HG02571 (cell line): ENCODE data around the gene CCDC170.

Experiments used
- ATAC-seq: cut with Tn5 transposase; IDR thresholded peaks from one replicate; pipeline ENCODE4 v1.9.1; 2021; ENCODE audit warnings: mild to moderate bottlenecking, moderate library complexity; ENCODE audit not compliant: unreplicated experiment

CCDC170 gene

GRCh38 chr6:151616600-151616999, 122.8 kb downstream of the CCDC170 start:
- no peak for ATAC-seq

- ATAC-seq = no peak
Observed at GRCh38 chr6:151617539-151617938, 123.7 kb downstream of the CCDC170 start.

GRCh38 chr6:151618717-151619116, 124.9 kb downstream of the CCDC170 start:
- no peak for ATAC-seq

DNA sequence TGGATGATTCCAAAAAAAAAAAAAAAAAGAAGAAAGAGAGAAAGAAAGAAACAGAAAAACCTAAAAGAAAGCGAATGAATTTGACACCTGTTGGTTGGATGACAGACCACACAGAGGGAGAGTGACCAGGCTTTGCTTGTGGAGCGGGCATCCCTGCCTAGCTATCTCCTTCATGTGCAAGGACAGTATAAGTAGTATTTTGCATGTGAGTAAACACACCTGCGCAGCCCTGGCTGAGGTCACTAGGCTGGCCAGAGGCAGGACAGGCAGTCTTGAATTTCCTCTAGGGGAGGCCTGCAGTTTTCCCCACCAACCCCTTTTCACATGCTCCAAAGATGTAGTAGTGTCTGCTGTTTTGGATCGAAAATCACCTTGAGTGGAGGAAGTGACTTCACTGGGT, 126.4 kb downstream of the CCDC170 start:
- ATAC-seq = no peak

- no peak for ATAC-seq
Observed at GRCh38 chr6:151624071-151624470, 130.3 kb downstream of the CCDC170 start.

- no peak for ATAC-seq
Observed at GRCh38 chr6:151624481-151624880, 130.7 kb downstream of the CCDC170 start.

DNA sequence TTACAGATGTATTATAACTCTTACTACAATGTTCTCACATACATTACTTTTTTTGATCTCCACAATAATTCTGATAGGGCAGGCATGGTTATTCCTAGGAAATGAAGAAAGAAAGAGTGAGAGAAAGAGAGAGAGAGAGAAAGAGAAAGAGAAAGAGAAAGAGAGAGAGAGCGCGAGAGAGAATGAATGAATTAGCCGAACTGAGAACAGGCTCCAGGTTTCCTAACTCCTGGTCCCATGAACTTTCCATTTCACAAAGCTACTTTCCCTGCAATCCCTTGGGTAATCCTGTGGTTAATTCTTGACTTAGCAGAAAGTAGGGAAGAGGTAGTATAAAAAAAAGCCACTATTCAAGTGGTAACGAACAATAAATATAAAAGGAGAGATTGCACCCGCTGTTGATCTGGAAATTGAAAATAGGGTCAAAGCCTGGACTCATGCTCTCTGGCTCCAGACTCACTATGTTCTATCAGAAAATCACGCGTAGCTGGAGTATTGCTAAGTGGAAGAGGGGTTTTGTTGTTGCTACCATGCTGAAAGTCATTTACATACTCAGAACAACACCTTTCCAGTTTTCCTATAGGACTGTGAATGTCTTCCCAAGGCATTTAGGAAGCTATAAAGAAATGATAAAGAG, 131.2 kb downstream of the CCDC170 start:
- no peak for ATAC-seq

- no peak for ATAC-seq
Observed at GRCh38 chr6:151627689-151628444, 134.1 kb downstream of the CCDC170 start.

DNA sequence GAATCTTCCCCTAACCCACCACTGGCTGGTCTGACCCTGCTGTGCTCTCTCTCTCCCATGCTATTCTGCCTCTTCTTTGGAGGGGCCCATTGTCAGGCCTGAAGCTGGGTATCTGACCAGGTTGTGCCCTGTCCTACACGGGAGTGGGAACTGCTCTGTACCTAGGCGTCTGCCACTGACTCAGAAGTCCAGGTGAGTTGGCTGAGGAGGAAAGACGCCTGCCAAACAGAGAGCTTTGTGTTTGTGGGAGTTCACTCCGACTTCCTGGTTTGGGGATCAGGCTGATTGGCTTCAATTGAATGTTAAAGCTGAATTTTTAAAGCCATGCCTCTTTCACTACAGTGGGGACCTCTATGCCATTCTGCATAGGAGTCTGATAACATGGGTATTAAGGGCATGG, 136.0 kb downstream of the CCDC170 start:
- ATAC-seq = no peak

GRCh38 chr6:151630387-151630786, 136.6 kb downstream of the CCDC170 start:
- no peak for ATAC-seq

DNA sequence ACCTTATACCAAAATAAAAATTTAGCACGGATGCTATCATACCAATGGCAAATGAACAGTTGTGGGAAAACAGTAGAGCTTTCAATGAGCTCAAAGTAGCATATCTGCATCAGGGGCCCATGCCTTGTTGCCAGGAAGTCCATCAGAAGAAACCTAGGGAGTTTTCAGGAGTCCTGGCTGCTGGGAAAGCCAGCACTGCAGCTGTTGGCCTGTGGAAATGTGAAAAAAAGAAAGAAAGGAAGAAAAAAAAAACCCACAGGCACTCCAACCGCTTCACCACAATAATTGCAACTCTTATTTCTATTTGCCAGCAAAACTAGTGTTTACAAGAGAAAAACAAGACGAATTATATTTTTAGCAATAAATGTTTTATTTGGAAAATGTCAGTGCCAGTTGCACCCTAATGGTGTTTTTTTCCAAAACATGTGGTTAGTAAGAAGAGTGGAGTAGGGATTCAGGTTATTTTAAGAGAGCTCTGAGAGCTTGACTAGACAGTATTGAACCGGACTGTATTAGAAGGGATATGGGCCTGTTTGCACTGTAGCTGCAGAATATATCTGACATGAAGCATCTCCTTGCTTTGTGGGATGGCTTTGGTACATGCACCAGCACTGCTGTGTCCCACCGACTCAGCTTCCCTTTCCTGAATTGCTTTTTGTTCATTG, 137.3 kb downstream of the CCDC170 start:
- ATAC-seq = no peak

- no peak for ATAC-seq
Observed at GRCh38 chr6:151632415-151632987, 138.7 kb downstream of the CCDC170 start.

GRCh38 chr6:151633526-151634335, 139.9 kb downstream of the CCDC170 start:
- no peak for ATAC-seq

DNA sequence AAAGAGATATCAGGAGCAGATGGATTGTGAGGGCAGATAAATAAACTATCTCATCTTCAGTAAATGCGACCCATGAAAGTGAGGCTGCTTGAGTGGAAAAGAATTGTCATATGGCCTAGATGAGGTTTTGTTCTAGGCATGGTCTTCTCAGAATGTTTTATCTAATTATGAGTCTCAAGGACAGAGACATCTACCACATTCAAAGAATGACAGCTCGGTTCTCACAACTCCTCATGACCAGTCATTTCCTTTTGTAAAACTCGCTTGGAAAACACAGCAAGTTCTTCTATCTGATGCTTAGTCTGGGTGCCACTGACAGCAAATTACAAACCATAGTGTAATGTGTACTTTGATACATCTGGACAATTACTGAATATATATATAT, 140.5 kb downstream of the CCDC170 start:
- ATAC-seq = no peak

GRCh38 chr6:151635741-151636140, 141.9 kb downstream of the CCDC170 start:
- no peak for ATAC-seq

GRCh38 chr6:151637814-151638213, 144.0 kb downstream of the CCDC170 start:
- no peak for ATAC-seq

DNA sequence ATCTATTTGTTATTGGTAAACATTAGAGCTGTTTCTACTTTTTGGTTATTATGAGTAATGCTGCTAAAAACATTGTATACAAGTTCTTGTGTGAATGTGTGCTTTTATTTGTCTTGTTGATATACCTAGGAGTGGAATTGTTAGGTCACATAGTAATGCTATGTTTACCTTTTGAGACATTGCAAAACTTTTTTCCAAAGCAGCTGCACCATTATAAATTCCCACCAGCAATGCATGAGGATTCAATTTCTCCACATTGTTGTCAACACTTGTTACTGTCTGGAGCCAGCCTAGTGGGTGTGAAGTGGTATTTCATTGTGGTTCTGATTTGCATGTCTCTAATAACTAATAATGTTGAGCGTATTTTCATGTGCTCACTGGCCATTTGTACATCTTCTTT, 145.9 kb downstream of the CCDC170 start:
- ATAC-seq = no peak

GRCh38 chr6:151641028-151641427, 147.2 kb downstream of the CCDC170 start:
- no peak for ATAC-seq

- ATAC-seq = no peak
Observed at GRCh38 chr6:151647976-151648639, 154.3 kb downstream of the CCDC170 start.

GRCh38 chr6:151649835-151650234, 156.0 kb downstream of the CCDC170 start:
- ATAC-seq = no peak
